Measurements from ENCODE around the gene DCUN1D2.

DNA sequence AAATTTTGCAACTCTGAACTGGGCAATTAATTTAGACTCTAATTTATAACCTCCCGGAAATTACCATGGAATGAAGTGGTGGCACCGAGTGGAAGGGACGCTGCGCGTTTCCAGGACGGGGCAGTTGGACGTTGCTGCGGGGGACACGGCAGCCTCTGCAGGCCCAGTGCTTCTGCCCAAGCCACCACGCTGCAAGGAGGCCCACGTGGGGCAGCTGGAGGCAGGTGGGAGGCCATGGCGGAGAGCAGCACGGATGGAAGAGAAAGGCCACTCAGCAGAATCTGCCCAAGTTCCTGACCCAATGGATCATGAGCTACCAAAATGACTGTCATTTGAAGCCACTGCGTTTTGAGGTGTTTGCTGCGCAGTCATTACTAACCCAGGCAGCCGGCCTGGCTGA, 26.0 kb downstream of the DCUN1D2 start:
- TF ChIP-seq POLR2A (IDR thresholded peaks at IDR 0.05), result no peak
- TF ChIP-seq, protein P1, sequence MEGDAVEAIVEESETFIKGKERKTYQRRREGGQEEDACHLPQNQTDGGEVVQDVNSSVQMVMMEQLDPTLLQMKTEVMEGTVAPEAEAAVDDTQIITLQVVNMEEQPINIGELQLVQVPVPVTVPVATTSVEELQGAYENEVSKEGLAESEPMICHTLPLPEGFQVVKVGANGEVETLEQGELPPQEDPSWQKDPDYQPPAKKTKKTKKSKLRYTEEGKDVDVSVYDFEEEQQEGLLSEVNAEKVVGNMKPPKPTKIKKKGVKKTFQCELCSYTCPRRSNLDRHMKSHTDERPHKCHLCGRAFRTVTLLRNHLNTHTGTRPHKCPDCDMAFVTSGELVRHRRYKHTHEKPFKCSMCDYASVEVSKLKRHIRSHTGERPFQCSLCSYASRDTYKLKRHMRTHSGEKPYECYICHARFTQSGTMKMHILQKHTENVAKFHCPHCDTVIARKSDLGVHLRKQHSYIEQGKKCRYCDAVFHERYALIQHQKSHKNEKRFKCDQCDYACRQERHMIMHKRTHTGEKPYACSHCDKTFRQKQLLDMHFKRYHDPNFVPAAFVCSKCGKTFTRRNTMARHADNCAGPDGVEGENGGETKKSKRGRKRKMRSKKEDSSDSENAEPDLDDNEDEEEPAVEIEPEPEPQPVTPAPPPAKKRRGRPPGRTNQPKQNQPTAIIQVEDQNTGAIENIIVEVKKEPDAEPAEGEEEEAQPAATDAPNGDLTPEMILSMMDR (IDR thresholded peaks at IDR 0.05), result no peak

Measured in right lobe of liver (tissue), 4 donors.